IMR-90 (cell line): ENCODE measurements around the gene PRMT7. TPM values are rescaled to one million over a fixed set of nuclear protein-coding genes. Genes with fewer than 3 reads are reported as not detected.
A peak's percentile ranks its signal among the peaks of the same experiment; 100 is the strongest.

Experiments
- ATAC-seq: fragments of 200-7000 bp; cut with Tn5 transposase; 2 replicates; pipeline ENCODE4 v1.9.1; 2020; ENCODE audit warnings: low read depth, mild to moderate bottlenecking, moderate library complexity
- BruUV-seq: library from RNA; stranded (reverse); fragments of 400-500 nt; replicated peaks from 2 replicates; lab custom pipeline; 2021; lab: Mats Ljungman, UMichigan
- CTCF ChIA-PET: fragments of 300-600 bp; formaldehyde crosslinking; extraction: SDS; loops from one replicate; lab custom pipeline; 2021; ENCODE audit warnings: antibody characterized with exemption; lab: Yijun Ruan, JAX
- POLR2A ChIA-PET: fragments of 300-600 bp; sonication (Branson Sonifier 250); formaldehyde crosslinking; loops from one replicate; lab custom pipeline; 2022; ENCODE audit warnings: antibody characterized with exemption; ENCODE audit not compliant: unreplicated experiment; lab: Charles Lee
- DNase-seq: peaks from one replicate; pipeline ENCODE4 v3.0.0; 2013
- H2AFZ ChIP-seq: replicated peaks from 2 replicates; pipeline ENCODE3; 2013; ENCODE audit warnings: low read length, mild to moderate bottlenecking; ENCODE audit not compliant: poor library complexity
- H2AK5ac ChIP-seq: 2 replicates; pipeline ENCODE4 v1.6.1; 2013; ENCODE audit warnings: low read depth, low read length, inconsistent platforms
- H2AK9ac ChIP-seq: replicated peaks from 2 replicates; pipeline ENCODE3; 2013; ENCODE audit warnings: mild to moderate bottlenecking, low read depth, low read length, moderate library complexity; ENCODE audit not compliant: poor library complexity
- H2BK120ac ChIP-seq: 2 replicates; pipeline ENCODE4 v1.6.1; 2013; ENCODE audit warnings: low read depth, low read length, inconsistent platforms
- H2BK15ac ChIP-seq: 3 replicates; pipeline ENCODE4 v1.6.1; 2013; ENCODE audit warnings: low read depth, low read length, inconsistent platforms
- H2BK20ac ChIP-seq: 2 replicates; pipeline ENCODE4 v1.6.1; 2013; ENCODE audit warnings: low read depth, mild to moderate bottlenecking, inconsistent platforms, low read length, moderate library complexity
- H2BK5ac ChIP-seq: 2 replicates; pipeline ENCODE4 v1.6.1; 2013; ENCODE audit warnings: mild to moderate bottlenecking, low read depth, low read length, inconsistent platforms; ENCODE audit not compliant: poor library complexity, severe bottlenecking
- H3K14ac ChIP-seq: replicated peaks from 2 replicates; pipeline ENCODE4 v1.6.1; 2013; ENCODE audit warnings: low read depth, low read length, inconsistent platforms
- H3K18ac ChIP-seq: 2 replicates; pipeline ENCODE4 v1.6.1; 2013; ENCODE audit warnings: low read depth, low read length, control low read depth
- H3K23ac ChIP-seq: 2 replicates; pipeline ENCODE4 v1.6.1; 2013; ENCODE audit warnings: low read depth, low read length, inconsistent platforms
- H3K27ac ChIP-seq: 2 replicates; pipeline ENCODE4 v1.5.1; 2013; ENCODE audit warnings: mild to moderate bottlenecking, control low read depth, low read length; ENCODE audit not compliant: insufficient read depth
- H3K27me3 ChIP-seq: 2 replicates; pipeline ENCODE4 v1.6.1; 2013; ENCODE audit warnings: low read length; ENCODE audit not compliant: control insufficient read depth, insufficient read depth
- H3K36me3 ChIP-seq: 2 replicates; pipeline ENCODE4 v1.6.1; 2013; ENCODE audit warnings: low read length, mixed read lengths; ENCODE audit not compliant: control insufficient read depth, insufficient read depth
- H3K4ac ChIP-seq: 2 replicates; pipeline ENCODE4 v1.6.1; 2013; ENCODE audit warnings: low read depth, low read length, inconsistent platforms
- H3K4me1 ChIP-seq: 2 replicates; pipeline ENCODE4 v1.6.1; 2013; ENCODE audit warnings: low read length, mixed read lengths; ENCODE audit not compliant: control insufficient read depth, insufficient read depth
- H3K4me2 ChIP-seq: 2 replicates; pipeline ENCODE4 v1.6.1; 2013; ENCODE audit warnings: low read depth, mild to moderate bottlenecking, control low read depth, low read length, moderate library complexity
- H3K4me3 ChIP-seq: 2 replicates; pipeline ENCODE4 v1.5.1; 2013; ENCODE audit warnings: low read depth, mild to moderate bottlenecking, control low read depth, low read length, moderate library complexity; ENCODE audit not compliant: insufficient read depth
- H3K56ac ChIP-seq: 2 replicates; pipeline ENCODE4 v1.6.1; 2013; ENCODE audit warnings: low read length, inconsistent platforms; ENCODE audit not compliant: insufficient read depth; ENCODE audit errors: extremely low read depth
- H3K79me1 ChIP-seq, 2 experiments: 2 replicates each; pipeline ENCODE4 v1.6.1; 2013; ENCODE audit warnings: low read length in 2 of 2, inconsistent platforms in 1 of 2, low read depth in 1 of 2
- H3K9ac ChIP-seq: 2 replicates; pipeline ENCODE4 v1.6.1; 2013; ENCODE audit warnings: low read depth, low read length, control low read depth
- H3K9me1 ChIP-seq: 2 replicates; pipeline ENCODE4 v1.6.1; 2013; ENCODE audit warnings: low read length, inconsistent platforms; ENCODE audit not compliant: insufficient read depth
- H3K9me3 ChIP-seq: 2 replicates; pipeline ENCODE4 v1.6.1; 2013; ENCODE audit warnings: low read length; ENCODE audit not compliant: control insufficient read depth, insufficient read depth
- H4K20me1 ChIP-seq: 2 replicates; pipeline ENCODE4 v1.6.1; 2013; ENCODE audit warnings: low read length, inconsistent platforms; ENCODE audit not compliant: insufficient read depth
- H4K5ac ChIP-seq: 2 replicates; pipeline ENCODE4 v1.6.1; 2013; ENCODE audit warnings: mild to moderate bottlenecking, low read depth, low read length, control low read depth
- H4K8ac ChIP-seq, 2 experiments: 2 replicates each; pipeline ENCODE4 v1.6.1; 2013; ENCODE audit warnings: low read depth in 2 of 2, low read length in 2 of 2, control low read depth in 1 of 2, inconsistent platforms in 1 of 2
- H4K91ac ChIP-seq: 2 replicates; pipeline ENCODE4 v1.6.1; 2013; ENCODE audit warnings: low read depth, low read length, inconsistent platforms; ENCODE audit not compliant: insufficient read depth
- CEBPB ChIP-seq: IDR thresholded peaks from 2 replicates; pipeline ENCODE4 v1.6.1; 2012; ENCODE audit warnings: low read depth, low read length, improper control_type of control experiment
- CHD1 ChIP-seq: IDR thresholded peaks from 2 replicates; pipeline ENCODE4 v1.6.1; 2012; ENCODE audit warnings: low read depth, low read length, improper control_type of control experiment
- ELK1 ChIP-seq: fragments of 150-350 bp; IDR thresholded peaks from 2 replicates; pipeline ENCODE4 v1.6.1; 2016; ENCODE audit warnings: low read depth, mild to moderate bottlenecking, low read length, moderate library complexity, borderline replicate concordance
- FOS ChIP-seq: fragments of 150-350 bp; IDR thresholded peaks from 2 replicates; pipeline ENCODE4 v1.6.1; 2016; ENCODE audit warnings: low read depth, low read length
- MAFK ChIP-seq: IDR thresholded peaks from 2 replicates; pipeline ENCODE4 v1.6.1; 2012; ENCODE audit warnings: low read depth, low read length, improper control_type of control experiment
- MXI1 ChIP-seq: IDR thresholded peaks from 2 replicates; pipeline ENCODE4 v1.6.1; 2012; ENCODE audit warnings: low read depth, mild to moderate bottlenecking, low read length, moderate library complexity, borderline replicate concordance
- NFE2L2 ChIP-seq: fragments of 150-350 bp; IDR thresholded peaks from 2 replicates; pipeline ENCODE4 v1.6.1; 2016; ENCODE audit warnings: low read depth, mild to moderate bottlenecking, low read length
- POLR2A ChIP-seq: IDR thresholded peaks from 2 replicates; pipeline ENCODE4 v1.6.1; 2012; ENCODE audit warnings: mild to moderate bottlenecking, low read depth, low read length
- SMC3 ChIP-seq: fragments of 150-350 bp; IDR thresholded peaks from 2 replicates; pipeline ENCODE4 v1.6.1; 2016; ENCODE audit warnings: low read depth, mild to moderate bottlenecking, antibody characterized with exemption, low read length, moderate library complexity
- WGBS, 2 experiments: methylation state at CpG; one replicate each; pipeline versions ENCODE4 v1.1.5 to v1.1.7; 2013; ENCODE audit warnings: missing lambda C conversion rate in 2 of 2; ENCODE audit not compliant: insufficient read length in 1 of 2; ENCODE audit errors: extremely low coverage in 2 of 2; 5-methylcytosine and 5-hydroxymethylcytosine counted together
- dilution Hi-C: fragments of 300-500 bp; cut with HindIII; formaldehyde crosslinking; loops from one replicate; pipeline ENCODE4 v1.14.3; 2018; ENCODE audit warnings: low sequenced_read_pairs; ENCODE audit not compliant: unreplicated experiment
- in situ Hi-C: fragments of 300-500 bp; cut with MboI; formaldehyde crosslinking; loops from 3 replicates; pipeline ENCODE4 v1.14.3; 2019; ENCODE audit warnings: low sequenced_read_pairs, inconsistent platforms, mixed read lengths
- intact Hi-C: fragments of 100-400 bp; cut with micrococcal nuclease; formaldehyde crosslinking; loops from 2 replicates; pipeline ENCODE4 v1.10.0; 2022
- polyA plus RNA-seq, 3 experiments: library from polyadenylated mRNA; depleted of rRNA; stranded (reverse); fragments of >200 nt; gene quantifications; 2 replicates each; pipeline ENCODE4 v1.2.3, GENCODE V29; 2012; ENCODE audit warnings: low replicate concordance in 1 of 3
- total RNA-seq: library from RNA; depleted of rRNA; stranded (reverse); fragments of >200 nt; gene quantifications from 2 replicates; pipeline ENCODE4 v1.2.3, GENCODE V29; 2012

Gene PRMT7
- total and polyA plus RNA-seq, 2 of the 4 experiments (the other 2 are of a cell fraction): 63.1 to 68.6 TPM

- peaks cover 4% of the 10 kb centered on the region; the same call in 1 of the 2 replicates for H4K20me1 ChIP-seq
- intact Hi-C loops (no loop called here), in situ Hi-C loops (loop anchor here (5.0 kb wide), 1 partner anchor 117 kb away; no protein-coding TSS in a partner anchor), dilution Hi-C loops (no loop called here)
- H3K9me3 ChIP-seq: no peaks in the 10 kb centered on the region
- no peak overlapping the region for H2BK15ac ChIP-seq
- H3K4me3 ChIP-seq: no peak overlapping the region
- no peak overlapping the region for H3K9ac ChIP-seq
- H4K5ac ChIP-seq: no peak overlapping the region
- H3K79me1 ChIP-seq: no peaks in the 10 kb centered on the region
- no peak overlapping the region for H3K27ac ChIP-seq
- no peak overlapping the region for H3K18ac ChIP-seq
- no peak overlapping the region for H2BK5ac ChIP-seq
- no peak overlapping the region for H2AK9ac ChIP-seq
- H3K14ac ChIP-seq: no peak overlapping the region
- no TSS peak for BruUV-seq
- no peak for DNase-seq
- CTCF ChIA-PET: interaction anchor here (1.0 kb wide), 1 partner anchor 63 kb away, joined by 3 read pairs; no protein-coding TSS in a partner anchor
- no peak overlapping the region for H2BK120ac ChIP-seq
- no peaks in the 10 kb centered on the region for H3K9me1 ChIP-seq
- H2BK20ac ChIP-seq: no peak overlapping the region
- no peaks in the 10 kb centered on the region; the same call in 1 of the 2 replicates for H3K4me1 ChIP-seq
- 86% methylated on average over 1 of the region's 8 CpGs; no CpG with 5 or more reads in 1 of the 2 experiments for WGBS, 2 experiments
- POLR2A ChIA-PET: no interaction called here
- no peak for ATAC-seq
- no peak overlapping the region for H2AK5ac ChIP-seq
- no peak overlapping the region for H4K91ac ChIP-seq
- no peak overlapping the region for H3K4me2 ChIP-seq
- no peak overlapping the region for H3K56ac ChIP-seq
- no peak overlapping the region for H3K23ac ChIP-seq
- peaks cover 21% of the 10 kb centered on the region for H3K27me3 ChIP-seq
- H3K36me3 ChIP-seq: no peaks in the 10 kb centered on the region
- no peak overlapping the region for H4K8ac ChIP-seq
- no peak for TF ChIP-seq MXI1
- no peak for TF ChIP-seq MAFK
- TF ChIP-seq ELK1: no peak
- no peak for TF ChIP-seq NFE2L2
- TF ChIP-seq CHD1: no peak
- TF ChIP-seq POLR2A: no peak
- no peak for TF ChIP-seq FOS
- no peak for TF ChIP-seq SMC3
- no peak for TF ChIP-seq CEBPB
- peak overlapping the region; percentile 37 for H2AFZ ChIP-seq
- no peak overlapping the region for H3K4ac ChIP-seq
Observed at GRCh38 chr16:68395167-68395786, 84.5 kb downstream of the PRMT7 start.
